DND-41 (cell line): ENCODE measurements around the gene CLCF1.

ENCODE experiments used
- ATAC-seq: fragments of 200-7000 bp; cut with Tn5 transposase; 3 replicates; pipeline ENCODE4 v1.9.1; 2021; ENCODE audit warnings: low read depth; ENCODE audit not compliant: insufficient read depth
- DNase-seq: peaks from one replicate; pipeline ENCODE4 v3.0.0-alpha.2; 2020
- H2AFZ ChIP-seq: 2 replicates; pipeline ENCODE4 v1.6.0; 2012; ENCODE audit warnings: low read depth, low read length
- H3K27ac ChIP-seq: 2 replicates; pipeline ENCODE4 v1.5.1; 2012; ENCODE audit warnings: low read length, inconsistent platforms
- H3K27me3 ChIP-seq: fragments of 200-600 bp; sonication (generic); 2 replicates; pipeline ENCODE4 v1.6.0; 2012; ENCODE audit warnings: low read length, mild to moderate bottlenecking, inconsistent platforms; ENCODE audit not compliant: insufficient read depth, poor library complexity
- H3K36me3 ChIP-seq: 2 replicates; pipeline ENCODE4 v1.5.1; 2012; ENCODE audit warnings: low read length, inconsistent platforms; ENCODE audit not compliant: insufficient read depth
- H3K4me1 ChIP-seq: 2 replicates; pipeline ENCODE4 v1.5.1; 2012; ENCODE audit warnings: mild to moderate bottlenecking, low read length; ENCODE audit not compliant: insufficient read depth
- H3K4me2 ChIP-seq: 2 replicates; pipeline ENCODE4 v1.6.0; 2012; ENCODE audit warnings: mild to moderate bottlenecking, moderate library complexity, low read length, inconsistent platforms; ENCODE audit not compliant: insufficient read depth
- H3K4me3 ChIP-seq, 2 experiments: fragments of 200-600 bp in 1 of 2; shearing (Covaris generic) in 1 of 2; 2 replicates each; pipeline ENCODE4 v1.5.1; 2012 to 2016; ENCODE audit warnings: inconsistent platforms in 2 of 2, low read length in 2 of 2, mild to moderate bottlenecking in 2 of 2, low read depth in 1 of 2, moderate library complexity in 1 of 2
- H3K79me2 ChIP-seq: 2 replicates; pipeline ENCODE4 v1.6.0; 2012; ENCODE audit warnings: low read length, inconsistent platforms; ENCODE audit not compliant: insufficient read depth
- H3K9ac ChIP-seq: 2 replicates; pipeline ENCODE4 v1.6.0; 2012; ENCODE audit warnings: low read depth, mild to moderate bottlenecking, inconsistent platforms, low read length, moderate library complexity
- H3K9me3 ChIP-seq: 2 replicates; pipeline ENCODE4 v1.5.1; 2012; ENCODE audit warnings: low read length, moderate library complexity, mild to moderate bottlenecking, inconsistent platforms; ENCODE audit not compliant: insufficient read depth, severe bottlenecking
- H4K20me1 ChIP-seq: 2 replicates; pipeline ENCODE4 v1.6.0; 2012; ENCODE audit warnings: low read length; ENCODE audit not compliant: insufficient read depth
- EZH2 ChIP-seq: IDR thresholded peaks from 3 replicates; pipeline ENCODE4 v1.6.1; 2012; ENCODE audit warnings: borderline replicate concordance, low read depth, mild to moderate bottlenecking, moderate library complexity, low read length, inconsistent platforms; ENCODE audit not compliant: severe bottlenecking
- TF ChIP-seq, protein P1 (sequence below): IDR thresholded peaks from 2 replicates; pipeline ENCODE4 v1.5.1; 2012; ENCODE audit warnings: borderline replicate concordance, low read length, moderate library complexity, mild to moderate bottlenecking; ENCODE audit not compliant: poor library complexity, severe bottlenecking; ENCODE audit errors: extremely low read depth

CLCF1 gene

DNA sequence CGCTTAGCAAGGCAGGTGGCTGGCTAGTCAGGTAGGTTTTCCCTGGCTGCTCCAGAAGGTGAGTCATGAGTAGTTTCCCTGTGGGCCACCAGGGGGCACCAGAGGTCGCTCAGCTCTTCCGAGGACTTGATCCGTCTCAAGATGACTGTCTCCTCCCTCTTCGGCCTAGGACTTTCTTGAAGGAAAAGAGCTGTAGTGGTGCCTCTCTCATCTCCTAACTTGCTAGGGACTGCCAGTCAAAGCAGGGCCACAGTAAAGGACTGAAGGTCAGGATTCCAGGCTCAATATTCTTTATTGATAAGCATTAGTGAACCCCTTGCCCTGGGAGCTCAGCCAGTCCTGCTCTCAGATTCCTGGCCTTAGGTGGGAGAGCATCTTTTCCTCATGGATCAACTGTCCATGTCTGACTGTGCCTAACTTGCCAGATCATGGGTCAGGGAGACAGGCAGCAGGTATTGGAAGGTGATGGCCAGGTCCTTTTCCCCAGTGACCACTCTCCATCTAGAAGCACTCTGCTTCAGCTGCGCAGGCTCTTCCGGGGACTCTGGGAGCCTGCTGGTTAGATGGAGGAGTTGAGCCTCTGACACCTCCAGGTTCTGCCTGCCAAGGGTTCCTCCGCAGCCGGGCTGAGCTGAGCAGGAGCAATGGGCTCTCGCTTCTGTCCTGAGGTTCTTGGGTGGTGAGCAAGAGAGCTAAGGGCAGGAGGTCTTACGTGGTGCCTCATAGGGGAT lies 22.0 kb downstream of the CLCF1 start:
- no peaks in the 10 kb centered on the region for H3K27me3 ChIP-seq
- H4K20me1 ChIP-seq = no peaks in the 10 kb centered on the region
- H3K9ac ChIP-seq = peak overlapping the region; percentile 5
- ATAC-seq = peak; percentile 25; the same call in 2 of the 3 replicates
- H3K27ac ChIP-seq = 0 out of 2 replicates have a peak overlapping the region, but pooled peaks have one; percentile 13
- peak; percentile 64 for DNase-seq
- H3K4me3 ChIP-seq = 0 out of 4 replicates have a peak overlapping the region, but pooled peaks of 1 of the 2 experiments have one; percentile 10
- no peak for TF ChIP-seq EZH2
- TF ChIP-seq, protein P1, sequence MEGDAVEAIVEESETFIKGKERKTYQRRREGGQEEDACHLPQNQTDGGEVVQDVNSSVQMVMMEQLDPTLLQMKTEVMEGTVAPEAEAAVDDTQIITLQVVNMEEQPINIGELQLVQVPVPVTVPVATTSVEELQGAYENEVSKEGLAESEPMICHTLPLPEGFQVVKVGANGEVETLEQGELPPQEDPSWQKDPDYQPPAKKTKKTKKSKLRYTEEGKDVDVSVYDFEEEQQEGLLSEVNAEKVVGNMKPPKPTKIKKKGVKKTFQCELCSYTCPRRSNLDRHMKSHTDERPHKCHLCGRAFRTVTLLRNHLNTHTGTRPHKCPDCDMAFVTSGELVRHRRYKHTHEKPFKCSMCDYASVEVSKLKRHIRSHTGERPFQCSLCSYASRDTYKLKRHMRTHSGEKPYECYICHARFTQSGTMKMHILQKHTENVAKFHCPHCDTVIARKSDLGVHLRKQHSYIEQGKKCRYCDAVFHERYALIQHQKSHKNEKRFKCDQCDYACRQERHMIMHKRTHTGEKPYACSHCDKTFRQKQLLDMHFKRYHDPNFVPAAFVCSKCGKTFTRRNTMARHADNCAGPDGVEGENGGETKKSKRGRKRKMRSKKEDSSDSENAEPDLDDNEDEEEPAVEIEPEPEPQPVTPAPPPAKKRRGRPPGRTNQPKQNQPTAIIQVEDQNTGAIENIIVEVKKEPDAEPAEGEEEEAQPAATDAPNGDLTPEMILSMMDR = peak; percentile 91
- peaks cover 32% of the 10 kb centered on the region for H3K4me1 ChIP-seq
- H3K79me2 ChIP-seq = peaks cover 8% of the 10 kb centered on the region
- no peak overlapping the region for H2AFZ ChIP-seq
- H3K9me3 ChIP-seq = no peaks in the 10 kb centered on the region
- H3K36me3 ChIP-seq = no peaks in the 10 kb centered on the region; the same call in 1 of the 2 replicates
- peak overlapping the region; percentile 42 for H3K4me2 ChIP-seq

DNA sequence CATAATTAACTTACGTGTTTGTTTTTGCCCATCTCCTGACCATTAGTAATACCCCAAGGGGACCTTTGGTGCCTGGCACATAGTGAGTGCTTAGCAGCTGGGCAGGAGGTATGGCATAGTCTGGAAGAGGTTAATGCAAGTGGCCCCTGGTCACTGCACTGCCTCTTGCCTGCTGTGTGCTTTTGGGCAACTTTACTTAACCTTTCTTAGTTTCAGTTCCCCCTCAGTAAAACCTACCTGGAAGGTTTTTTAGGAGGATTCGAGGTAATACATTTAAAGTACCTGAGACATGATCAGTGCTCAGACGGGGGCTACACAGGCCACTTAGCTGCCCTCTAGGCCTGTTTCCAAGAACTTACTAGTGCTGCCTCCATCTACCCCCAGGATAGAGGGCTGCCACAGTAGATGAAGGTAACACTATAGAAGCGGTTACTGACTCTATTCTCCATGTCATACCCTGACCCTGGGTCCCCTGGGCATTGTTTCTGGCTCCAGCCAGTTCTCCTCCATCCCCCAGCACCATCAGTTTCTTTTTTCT lies 23.4 kb downstream of the CLCF1 start:
- Histone ChIP-seq H3K4me3 (no peak overlapping the region), H3K36me3 (no peaks in the 10 kb centered on the region; the same call in 1 of the 2 replicates), H3K79me2 (peaks cover 8% of the 10 kb centered on the region), H2AFZ (no peak overlapping the region), H3K9ac (no peak overlapping the region), H3K27ac (no peak overlapping the region), H3K27me3 (no peaks in the 10 kb centered on the region), H3K4me2 (no peak overlapping the region), H3K9me3 (no peaks in the 10 kb centered on the region), H4K20me1 (no peaks in the 10 kb centered on the region), H3K4me1 (peaks cover 30% of the 10 kb centered on the region)
- no peak for DNase-seq
- TF ChIP-seq, protein P1 = no peak
- TF ChIP-seq EZH2 = no peak
- ATAC-seq = no peak

DNA sequence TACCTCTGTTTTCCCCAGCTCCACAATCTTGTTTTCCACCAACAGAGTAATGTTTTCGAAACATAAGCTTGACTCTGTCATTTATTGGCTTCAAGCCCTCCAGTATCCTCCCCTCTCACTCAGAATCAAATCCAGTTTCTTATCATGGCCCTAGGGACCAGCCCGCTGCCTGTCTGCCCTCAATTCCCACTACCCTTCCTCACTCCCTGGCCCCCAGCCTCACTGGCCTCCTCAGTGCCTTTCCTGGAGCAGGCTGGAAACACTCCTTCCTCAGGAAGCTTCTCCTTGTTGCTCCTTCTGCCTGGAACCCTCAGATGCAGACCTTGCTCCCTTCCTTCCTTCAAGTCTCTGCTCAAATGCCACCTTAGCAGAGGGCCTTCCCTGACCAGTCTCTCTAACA lies 23.9 kb downstream of the CLCF1 start:
- Histone ChIP-seq H3K4me1 (peaks cover 28% of the 10 kb centered on the region), H3K27me3 (no peaks in the 10 kb centered on the region), H3K9me3 (no peaks in the 10 kb centered on the region), H3K9ac (no peak overlapping the region), H3K4me3 (no peak overlapping the region), H3K4me2 (no peak overlapping the region), H3K79me2 (peaks cover 8% of the 10 kb centered on the region), H2AFZ (no peak overlapping the region), H3K27ac (no peak overlapping the region), H4K20me1 (no peaks in the 10 kb centered on the region), H3K36me3 (no peaks in the 10 kb centered on the region; the same call in 1 of the 2 replicates)
- TF ChIP-seq EZH2 = no peak
- TF ChIP-seq, protein P1 = no peak
- DNase-seq = no peak
- no peak for ATAC-seq
